ENCODE measurements around the gene AQP6.

AQP6 gene

GRCh38 chr12:50018154-50018553 is 45.4 kb downstream of the AQP6 start:
- peak; percentile 11 for DNase-seq (ENCODE audit: low read depth)
- H3K4me3 ChIP-seq (ENCODE audit: control insufficient read depth, low read depth, low read length): no peak overlapping the region
- no peak for TF ChIP-seq CTCF (conservative IDR thresholded peaks at IDR 0.05; ENCODE audit: control insufficient read depth, insufficient read depth, low read depth, low read length)

DNA sequence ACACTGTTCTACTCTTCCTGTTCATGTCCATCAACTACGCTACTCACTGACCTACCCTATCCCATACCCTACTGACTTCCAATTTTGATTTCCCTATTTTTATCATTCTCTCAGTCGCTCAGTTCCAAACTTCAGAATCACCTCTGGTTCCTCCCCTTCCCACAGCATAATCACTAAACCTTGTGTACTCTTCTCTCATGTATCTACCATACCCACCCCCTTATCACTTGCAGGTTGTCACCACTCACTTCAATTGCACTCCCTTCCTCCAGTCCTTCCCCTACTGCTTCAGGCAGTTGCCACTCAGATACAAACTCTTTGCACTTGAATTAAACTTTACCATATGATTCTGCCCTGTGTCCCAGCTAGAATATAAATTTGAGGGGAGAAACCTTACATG is 46.2 kb downstream of the AQP6 start:
- H3K4me3 ChIP-seq (ENCODE audit: control insufficient read depth, low read depth, low read length): no peak overlapping the region

GRCh38 chr12:50019524-50019923 is 46.8 kb downstream of the AQP6 start:
- TF ChIP-seq CTCF (conservative IDR thresholded peaks at IDR 0.05; ENCODE audit: control insufficient read depth, insufficient read depth, low read depth, low read length): no peak
- DNase-seq (ENCODE audit: low read depth): no peak
- no peak overlapping the region for H3K4me3 ChIP-seq (ENCODE audit: control insufficient read depth, low read depth, low read length)

More for the DNA sequence above, 46.2 kb downstream of the AQP6 start:
- DNase-seq (ENCODE audit: low read depth): no peak
- no peak for TF ChIP-seq CTCF (conservative IDR thresholded peaks at IDR 0.05; ENCODE audit: control insufficient read depth, insufficient read depth, low read depth, low read length)

GRCh38 chr12:50021031-50021430 is 48.3 kb downstream of the AQP6 start:
- no peak for TF ChIP-seq CTCF (conservative IDR thresholded peaks at IDR 0.05; ENCODE audit: control insufficient read depth, insufficient read depth, low read depth, low read length)
- DNase-seq (ENCODE audit: low read depth): no peak
- H3K4me3 ChIP-seq (ENCODE audit: control insufficient read depth, low read depth, low read length): no peak overlapping the region

DNA sequence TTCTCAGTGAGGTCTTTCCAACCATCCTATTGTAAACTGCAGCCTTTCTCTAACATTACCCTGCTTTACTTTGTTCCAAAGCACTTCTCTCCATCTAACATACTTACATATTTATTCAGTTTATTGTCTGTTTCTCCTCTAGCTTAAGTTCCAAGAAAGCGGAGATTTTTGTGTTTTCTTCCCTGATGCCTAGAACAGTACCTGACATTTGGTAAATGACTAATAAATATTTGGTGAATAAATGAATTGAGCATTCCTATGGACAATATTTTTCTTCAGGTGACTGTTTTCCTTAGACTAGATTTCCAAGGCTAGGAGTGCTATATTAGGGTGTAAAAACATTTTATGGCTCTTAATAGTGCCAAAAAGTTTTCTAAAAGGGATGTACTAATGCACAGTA is 50.2 kb downstream of the AQP6 start:
- TF ChIP-seq CTCF (conservative IDR thresholded peaks at IDR 0.05; ENCODE audit: control insufficient read depth, insufficient read depth, low read depth, low read length): no peak
- no peak overlapping the region for H3K4me3 ChIP-seq (ENCODE audit: control insufficient read depth, low read depth, low read length)
- DNase-seq (ENCODE audit: low read depth): no peak

DNA sequence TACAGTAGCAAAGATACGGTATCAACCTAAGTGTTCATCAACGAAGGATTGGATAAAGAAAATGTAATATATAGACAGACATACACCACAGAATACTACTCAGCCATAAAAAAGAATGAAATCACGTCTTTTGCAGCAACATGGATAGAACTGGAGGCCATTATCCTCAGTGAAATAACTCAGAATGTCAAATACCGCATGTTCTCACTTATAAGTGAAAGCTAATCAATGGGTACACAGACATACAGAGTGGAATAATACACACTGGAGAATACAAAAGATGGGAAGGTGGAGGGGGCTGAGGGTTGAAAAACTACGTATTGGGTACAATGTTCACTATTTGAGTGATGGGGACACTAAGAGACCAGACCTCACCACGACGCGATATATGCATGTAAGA is 51.5 kb downstream of the AQP6 start:
- TF ChIP-seq CTCF (conservative IDR thresholded peaks at IDR 0.05; ENCODE audit: control insufficient read depth, insufficient read depth, low read depth, low read length): no peak
- H3K4me3 ChIP-seq (ENCODE audit: control insufficient read depth, low read depth, low read length): peak overlapping the region; percentile 90
- DNase-seq (ENCODE audit: low read depth): no peak

DNA sequence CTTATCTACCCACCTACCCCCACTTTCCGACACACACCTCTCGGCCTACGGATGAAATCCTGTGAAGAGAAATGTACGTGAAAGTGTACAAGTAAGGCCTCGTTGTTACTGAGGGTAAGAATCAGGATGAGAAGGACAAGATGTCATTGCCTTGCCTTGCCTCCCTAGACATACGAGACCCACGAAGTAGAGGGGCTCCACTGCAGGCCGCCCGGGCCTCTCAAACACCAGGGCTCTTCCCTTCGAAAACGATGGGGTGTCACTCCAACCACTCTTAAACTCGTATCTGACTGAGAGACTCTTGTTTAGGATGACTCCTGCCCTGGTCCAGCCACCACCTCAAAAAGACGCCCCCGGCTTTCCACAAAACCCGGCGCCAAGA is 52.0 kb downstream of the AQP6 start:
- no peak for TF ChIP-seq CTCF (conservative IDR thresholded peaks at IDR 0.05; ENCODE audit: control insufficient read depth, insufficient read depth, low read depth, low read length)
- peak overlapping the region; percentile 90 for H3K4me3 ChIP-seq (ENCODE audit: control insufficient read depth, low read depth, low read length)
- DNase-seq (ENCODE audit: low read depth): peak; percentile 7
